Gastroesophageal sphincter (tissue), 4 donors: ENCODE results near the gene DPEP2. TPM values are rescaled to one million over a fixed set of nuclear protein-coding genes. Genes with fewer than 3 reads are reported as not detected.

Experiments used
- ATAC-seq: fragments of 150-250 bp; one replicate; pipeline ENCODE4 v1.9.1; 2016; ENCODE audit warnings: mild to moderate bottlenecking, moderate library complexity
- H3K27ac ChIP-seq, 4 donors: fragments of 200-600 bp; sonication (generic) in 3 of 4; 1 replicate in 3 of 4; 2 replicates in 1 of 4; pipeline ENCODE4 v1.5.1; 2016 to 2019
- H3K27me3 ChIP-seq: fragments of 200-600 bp; sonication (generic); one replicate; pipeline ENCODE4 v1.5.1; 2019
- H3K36me3 ChIP-seq, 2 donors: fragments of 200-600 bp; sonication (generic); one replicate each; pipeline ENCODE4 v1.5.1; 2019; ENCODE audit warnings: control low read depth in 1 of 2
- H3K4me1 ChIP-seq, 3 donors: fragments of 200-600 bp; sonication (generic); 1 replicate in 2 of 3; 2 replicates in 1 of 3; pipeline ENCODE4 v1.5.1; 2016 to 2019; ENCODE audit warnings: control low read depth in 2 of 3
- H3K4me3 ChIP-seq, 2 donors: fragments of 200-600 bp; sonication (generic); one replicate each; pipeline ENCODE4 v1.5.1; 2019; ENCODE audit warnings: mild to moderate bottlenecking in 1 of 2, moderate library complexity in 1 of 2
- H3K9me3 ChIP-seq, 3 donors: fragments of 200-600 bp; sonication (generic); one replicate each; pipeline ENCODE4 v1.5.1; 2017 to 2019; ENCODE audit warnings: control low read depth in 2 of 3
- EP300 ChIP-seq: sonication (generic); formaldehyde crosslinking; IDR thresholded peaks from one replicate; pipeline ENCODE4 v1.6.1; 2017; ENCODE audit warnings: antibody characterized with exemption, mild to moderate bottlenecking
- POLR2A ChIP-seq, 2 donors: fragments of 450-650 bp; IDR thresholded peaks; one replicate each; pipeline ENCODE4 v1.6.1; 2017; ENCODE audit warnings: antibody characterized with exemption in 2 of 2, mild to moderate bottlenecking in 2 of 2, moderate library complexity in 1 of 2
- POLR2AphosphoS5 ChIP-seq: sonication (generic); formaldehyde crosslinking; IDR thresholded peaks from one replicate; pipeline ENCODE4 v1.6.1; 2017; ENCODE audit warnings: antibody characterized with exemption
- WGBS, 2 donors: methylation state at CpG; one replicate each; pipeline ENCODE4 v1.1.5; 2018; ENCODE audit warnings: low coverage in 1 of 2; 5-methylcytosine and 5-hydroxymethylcytosine counted together
- total RNA-seq, 4 donors: library from RNA; depleted of rRNA; stranded (reverse); fragments of >200 nt; gene quantifications; one replicate each; pipeline ENCODE4 v1.1.0, GENCODE V29; 2016
- TF ChIP-seq, protein P1 (sequence below), 4 experiments: fragments of 200-600 bp in 2 of 4; fragments of 450-650 bp in 2 of 4; sonication (generic) in 1 of 4; IDR thresholded peaks; one replicate each; pipeline ENCODE4 v1.5.1; 2017 to 2019; ENCODE audit warnings: antibody characterized with exemption in 4 of 4, mild to moderate bottlenecking in 2 of 4, moderate library complexity in 2 of 4

The DPEP2 gene
- total RNA-seq, 4 donors from 2014 or later = 1.0 to 3.0 (median 1.8) TPM

DNA sequence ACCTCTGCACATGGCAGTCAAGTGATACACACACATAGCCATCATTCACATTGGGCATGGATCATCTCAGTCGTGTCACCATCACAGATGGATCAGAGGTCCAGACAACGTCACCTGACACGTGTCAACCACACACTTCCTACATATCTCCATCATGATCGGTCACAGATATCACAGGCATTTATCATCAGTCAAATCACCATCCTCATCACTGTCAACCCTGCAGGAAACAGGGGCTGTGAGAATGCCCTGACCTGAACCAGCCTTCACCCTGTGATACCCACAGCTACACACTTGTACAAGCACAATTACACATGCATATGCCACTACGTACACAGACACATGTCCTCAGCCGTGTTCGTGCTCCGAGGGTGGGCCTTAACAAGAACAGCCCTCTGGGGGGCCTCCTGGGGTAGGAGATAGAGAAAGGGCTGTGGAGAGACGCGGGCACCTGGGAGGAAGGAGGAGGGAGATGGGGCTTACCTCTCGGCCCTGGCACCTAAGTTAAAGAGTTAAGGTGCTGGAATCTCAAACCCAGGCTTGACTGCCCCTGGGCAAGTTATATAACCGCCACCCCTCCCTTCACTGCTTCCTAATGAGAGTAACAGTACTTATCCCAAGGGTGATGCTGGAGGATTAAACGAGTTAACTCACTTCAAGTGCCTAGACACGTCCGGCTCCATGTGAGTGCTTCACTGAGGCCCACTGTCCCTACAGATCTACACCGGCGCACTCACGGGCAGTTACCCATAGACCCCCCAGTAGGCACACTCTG lies 31.9 kb downstream of the DPEP2 start:
- WGBS, 2 donors = 3 to 6% methylated on average over 9 to 13 of the region's 18 CpGs
- peaks cover 0 to 60% (median 42%) of the 10 kb centered on the region in 3 donors for H3K4me1 ChIP-seq
- peak overlapping the region; percentile 87 to 100 (median 99) for H3K27ac ChIP-seq
- TF ChIP-seq POLR2AphosphoS5 (no peak), POLR2A (IDR thresholded peaks at IDR 0.05) (no peak)
- H3K9me3 ChIP-seq = no peaks in the 10 kb centered on the region
- no peak for ATAC-seq
- peaks cover 0 to 12% of the 10 kb centered on the region in 2 donors for H3K36me3 ChIP-seq
- peak overlapping the region; percentile 65 to 99 for H3K4me3 ChIP-seq
- no peaks in the 10 kb centered on the region for H3K27me3 ChIP-seq

DNA sequence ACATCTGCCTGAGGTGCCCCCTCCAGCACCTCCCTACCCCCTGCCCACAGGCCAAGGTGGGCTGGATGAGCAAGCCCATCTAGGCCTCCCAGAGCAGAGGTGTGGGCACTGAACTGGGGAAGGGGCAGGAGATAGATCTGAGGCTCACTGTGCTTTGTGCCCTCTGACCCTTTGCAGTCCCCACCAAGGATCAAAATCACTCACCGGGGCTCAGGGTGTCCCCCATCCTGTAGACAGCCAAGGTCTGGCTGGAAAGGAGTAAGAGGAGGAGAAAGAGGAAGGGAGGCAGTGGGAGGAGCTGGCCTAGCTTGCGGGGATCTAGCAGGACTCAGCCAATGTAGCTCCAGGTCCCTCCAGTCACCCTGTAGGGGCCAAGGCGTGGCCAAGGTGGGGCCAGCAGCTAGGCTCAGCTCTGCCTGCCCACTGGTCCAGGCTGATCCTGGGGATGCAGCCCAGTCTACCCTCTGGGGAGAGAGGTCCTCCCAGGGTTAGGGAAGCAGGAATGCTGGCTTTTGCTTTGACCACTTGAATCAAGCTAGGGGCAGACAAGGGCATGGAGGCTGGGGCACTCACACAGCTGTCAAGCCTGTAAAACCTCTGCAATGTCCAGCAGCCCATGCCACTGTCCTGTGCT lies 32.6 kb downstream of the DPEP2 start:
- peaks cover 0 to 67% (median 44%) of the 10 kb centered on the region in 3 donors for H3K4me1 ChIP-seq
- no peak for TF ChIP-seq POLR2AphosphoS5
- TF ChIP-seq, protein P1, sequence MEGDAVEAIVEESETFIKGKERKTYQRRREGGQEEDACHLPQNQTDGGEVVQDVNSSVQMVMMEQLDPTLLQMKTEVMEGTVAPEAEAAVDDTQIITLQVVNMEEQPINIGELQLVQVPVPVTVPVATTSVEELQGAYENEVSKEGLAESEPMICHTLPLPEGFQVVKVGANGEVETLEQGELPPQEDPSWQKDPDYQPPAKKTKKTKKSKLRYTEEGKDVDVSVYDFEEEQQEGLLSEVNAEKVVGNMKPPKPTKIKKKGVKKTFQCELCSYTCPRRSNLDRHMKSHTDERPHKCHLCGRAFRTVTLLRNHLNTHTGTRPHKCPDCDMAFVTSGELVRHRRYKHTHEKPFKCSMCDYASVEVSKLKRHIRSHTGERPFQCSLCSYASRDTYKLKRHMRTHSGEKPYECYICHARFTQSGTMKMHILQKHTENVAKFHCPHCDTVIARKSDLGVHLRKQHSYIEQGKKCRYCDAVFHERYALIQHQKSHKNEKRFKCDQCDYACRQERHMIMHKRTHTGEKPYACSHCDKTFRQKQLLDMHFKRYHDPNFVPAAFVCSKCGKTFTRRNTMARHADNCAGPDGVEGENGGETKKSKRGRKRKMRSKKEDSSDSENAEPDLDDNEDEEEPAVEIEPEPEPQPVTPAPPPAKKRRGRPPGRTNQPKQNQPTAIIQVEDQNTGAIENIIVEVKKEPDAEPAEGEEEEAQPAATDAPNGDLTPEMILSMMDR (IDR thresholded peaks at IDR 0.05) = no peak
- no peak for TF ChIP-seq EP300
- no peak for TF ChIP-seq POLR2A (IDR thresholded peaks at IDR 0.05)
- H3K27ac ChIP-seq = peak overlapping the region; percentile 87 to 100 (median 99)
- no peak for ATAC-seq
- WGBS, 2 donors = 0% methylated on average over 1 of the region's 3 CpGs; no CpG with 5 or more reads in 1 of the 2 donors
- H3K4me3 ChIP-seq = peak overlapping the region; percentile 65 to 99
- H3K27me3 ChIP-seq = no peaks in the 10 kb centered on the region
- no peaks in the 10 kb centered on the region for H3K9me3 ChIP-seq
- H3K36me3 ChIP-seq = peaks cover 0 to 19% of the 10 kb centered on the region in 2 donors

DNA sequence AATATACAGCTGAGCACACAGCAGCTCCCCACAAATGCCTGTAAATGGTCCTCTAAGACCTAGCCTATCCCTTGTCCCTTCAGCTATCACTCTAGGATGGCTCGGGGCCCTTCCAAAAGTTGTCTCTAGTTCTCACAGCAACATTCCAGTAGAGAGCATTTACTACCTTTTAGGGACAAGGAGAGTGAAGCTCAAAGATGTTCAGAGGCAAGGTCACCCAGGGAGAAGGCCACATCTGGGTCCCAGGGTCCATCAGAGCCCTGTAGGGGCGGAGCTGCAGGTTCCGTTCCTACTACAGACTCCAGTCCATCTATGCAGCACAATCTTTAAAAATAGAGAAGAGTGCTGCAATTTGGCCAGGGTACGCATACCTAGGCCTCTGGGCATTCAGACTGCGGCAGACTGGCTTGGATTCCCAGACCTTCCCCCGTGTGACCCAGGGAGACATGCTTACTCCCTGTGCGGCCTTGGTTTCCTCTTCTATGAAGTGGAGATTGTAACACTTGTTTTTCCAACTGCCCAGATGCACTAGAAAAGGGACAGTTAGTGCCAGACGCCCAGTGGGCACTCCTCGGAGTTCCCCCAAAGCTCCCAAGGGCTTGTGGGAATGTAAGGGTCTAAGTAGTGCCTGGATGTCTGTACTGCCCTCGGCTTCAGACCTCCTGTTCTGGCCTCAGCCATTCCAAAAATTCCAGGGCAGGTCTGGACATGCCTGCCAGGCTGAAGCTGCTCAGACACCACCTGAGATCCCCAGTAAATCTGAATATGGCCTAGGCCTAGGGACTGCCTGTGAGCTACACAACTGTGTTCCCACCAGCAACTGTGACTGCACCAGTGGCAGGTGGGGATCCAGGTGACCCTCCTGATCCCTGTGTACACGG lies 33.4 kb downstream of the DPEP2 start:
- no peaks in the 10 kb centered on the region for H3K27me3 ChIP-seq
- ATAC-seq = no peak
- H3K27ac ChIP-seq = peak overlapping the region; percentile 87 to 100 (median 99)
- peaks cover 0 to 74% (median 48%) of the 10 kb centered on the region in 3 donors for H3K4me1 ChIP-seq
- 20 to 23% methylated on average over 2 to 5 of the region's 11 CpGs for WGBS, 2 donors
- H3K9me3 ChIP-seq = no peaks in the 10 kb centered on the region
- H3K36me3 ChIP-seq = peaks cover 0 to 27% of the 10 kb centered on the region in 2 donors
- peak overlapping the region in 1 of 2 donors; percentile 99 for H3K4me3 ChIP-seq
- TF ChIP-seq, protein P1 (IDR thresholded peaks at IDR 0.05) = no peak
- TF ChIP-seq EP300 = no peak
- TF ChIP-seq POLR2A (IDR thresholded peaks at IDR 0.05) = no peak
- TF ChIP-seq POLR2AphosphoS5 = no peak

DNA sequence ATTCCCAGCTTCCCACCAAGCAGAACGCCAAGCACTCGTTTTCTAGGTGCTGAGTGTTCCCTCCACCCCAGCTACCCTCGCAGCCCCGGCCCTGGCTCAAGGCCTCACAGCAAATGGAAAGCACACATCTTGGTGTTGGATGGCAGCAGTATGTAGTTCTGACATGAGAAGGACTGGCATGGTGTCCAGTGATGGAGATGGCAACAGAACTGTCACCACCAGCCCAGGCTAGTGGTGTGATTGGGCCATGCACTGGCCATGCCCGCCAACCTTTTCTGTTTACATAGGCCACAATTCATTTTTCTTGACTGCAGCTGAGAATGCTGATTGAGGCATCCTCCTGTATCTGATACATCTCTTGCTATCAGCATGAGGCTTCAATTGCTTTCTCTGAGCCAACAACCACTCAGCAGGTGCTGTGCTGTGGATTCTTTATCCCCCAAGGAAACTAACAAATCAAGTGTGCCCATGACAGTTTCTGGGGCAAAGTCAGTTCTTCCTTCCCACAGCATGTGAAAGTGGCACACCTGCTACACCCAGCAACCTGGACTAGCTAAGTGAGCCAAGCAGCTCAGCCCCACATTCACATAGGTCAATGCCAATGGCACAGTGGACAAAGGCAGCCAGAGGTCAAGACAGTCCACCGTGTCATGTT lies 34.7 kb downstream of the DPEP2 start:
- Histone ChIP-seq H3K4me3 (no peak overlapping the region), H3K36me3 (peaks cover 0 to 40% of the 10 kb centered on the region in 2 donors), H3K27me3 (no peaks in the 10 kb centered on the region), H3K27ac (peak overlapping the region in 3 of 4 donors; percentile 98 to 100 (median 100)), H3K4me1 (peaks cover 0 to 85% (median 55%) of the 10 kb centered on the region in 3 donors), H3K9me3 (no peaks in the 10 kb centered on the region)
- TF ChIP-seq POLR2AphosphoS5 (no peak), POLR2A (IDR thresholded peaks at IDR 0.05) (no peak), EP300 (no peak)
- TF ChIP-seq, protein P1 (IDR thresholded peaks at IDR 0.05) = no peak
- no peak for ATAC-seq
- WGBS, 2 donors = 83 to 100% methylated on average over 1 to 2 of the region's 6 CpGs
